Heart right ventricle (tissue), 16 donors: ENCODE measurements around the gene FHL5. TPM values are rescaled to one million over a fixed set of nuclear protein-coding genes. Genes with fewer than 3 reads are reported as not detected.
A peak's percentile ranks its signal among the peaks of the same experiment; 100 is the strongest.

Experiments used
- ATAC-seq, 8 donors: fragments of 200-7000 bp; cut with Tn5 transposase; one replicate each; pipeline ENCODE4 v1.9.1; 2020; ENCODE audit warnings: mild to moderate bottlenecking in 8 of 8, moderate library complexity in 8 of 8, moderate number of reproducible peaks in 1 of 8
- DNase-seq, 2 donors: peaks; one replicate each; pipeline ENCODE4 v3.0.0-alpha.2; 2020
- H3K27ac ChIP-seq, 10 donors: fragments of 200-600 bp; sonication (generic) in 2 of 10; one replicate each; pipeline versions ENCODE4 v1.5.0 to v1.8.0; 2020 to 2022; ENCODE audit warnings: mild to moderate bottlenecking in 3 of 10
- H3K27me3 ChIP-seq, 7 donors: fragments of 200-600 bp; one replicate each; pipeline ENCODE4 v1.8.0; 2021 to 2022; ENCODE audit warnings: mild to moderate bottlenecking in 2 of 7
- H3K36me3 ChIP-seq, 9 donors: fragments of 200-600 bp; sonication (generic) in 1 of 9; one replicate each; pipeline versions ENCODE4 v1.5.0 to v1.8.0; 2020 to 2022; ENCODE audit warnings: mild to moderate bottlenecking in 2 of 9
- H3K4me1 ChIP-seq, 9 donors: fragments of 200-600 bp; sonication (generic) in 1 of 9; one replicate each; pipeline versions ENCODE4 v1.5.0 to v1.8.0; 2020 to 2022; ENCODE audit warnings: mild to moderate bottlenecking in 4 of 9
- H3K4me3 ChIP-seq, 10 donors: fragments of 200-600 bp; sonication (generic) in 2 of 10; one replicate each; pipeline versions ENCODE4 v1.5.0 to v1.8.0; 2020 to 2022; ENCODE audit warnings: mild to moderate bottlenecking in 7 of 10, moderate library complexity in 2 of 10
- H3K9me3 ChIP-seq, 11 donors: fragments of 200-600 bp in 10 of 11; sonication (generic) in 2 of 11; one replicate each; pipeline versions ENCODE4 v1.5.0 to v1.8.0; 2013 to 2022; ENCODE audit warnings: mild to moderate bottlenecking in 2 of 11, control low read depth in 1 of 11, moderate library complexity in 1 of 11
- WGBS, 2 donors: extraction: QIAGEN DNeasy Blood & Tissue Kit; methylation state at CpG; one replicate each; pipeline ENCODE4 v1.1.7; 2013; ENCODE audit warnings: inconsistent platforms in 1 of 2; 5-methylcytosine and 5-hydroxymethylcytosine counted together
- intact Hi-C, 10 donors: fragments of 100-400 bp; cut with DNase I; formaldehyde crosslinking; loops; one replicate each; pipeline versions ENCODE4 v1.11.1 to v1.14.2; 2022
- polyA plus RNA-seq, 2 donors: library from polyadenylated mRNA; stranded (reverse); fragments of 200-250 nt; gene quantifications; one replicate each; pipeline ENCODE4 v1.2.3, GENCODE V29; 2013
- total RNA-seq, 10 donors: library from RNA; stranded (reverse); fragmentation: NEBNext Ultra II Directional in 3 of 10; extraction: Animal tissue kit (Norgen Biotek cat#: 25700) in 3 of 10; gene quantifications; one replicate each; pipeline versions ENCODE4 v1.2.1 to v1.2.4, GENCODE V29; 2021 to 2023
- TF ChIP-seq, protein P1 (sequence below), 9 donors: fragments of 200-600 bp; sonication (generic) in 2 of 9; IDR thresholded peaks; one replicate each; pipeline versions ENCODE4 v1.5.0 to v1.8.0; 2021 to 2022; ENCODE audit warnings: antibody characterized with exemption in 9 of 9, mild to moderate bottlenecking in 5 of 9, moderate library complexity in 1 of 9
- donor health status: Arrhythmogenic right ventricular cardiomyopathy.
- donor health status: ischemic (EF 13 %, LVEDD 7.1; RV severe dilation, severe dysfunction).
- donor health status: healthy with polysubstance abuse.
- donor health status: DM: no; HTN: yes; CAD: no.
- donor health status: DM: no; HTN: no; CAD: no.
- donor health status: ischemic (EF 25% LVEDD 6.9; RV normal size, moderate dysfunction).
- donor health status: ischemic (EF 25% LVEDD 5.7; RV mildly dilated, moderate dysfunction).
- donor health status: healthy.
- donor health status: DM: yes; HTN: yes; CAD: no.
- donor health status: Ischemic cardiomyopathy.
- donor health status: ischemic (EF 35%, LVEDD 5.7; RV mildly dilated, moderate dysfunction).
- donor health status: nonischemic (EF 11% LVEDD 7.7; RV severe dilation, severe dysfunction).
- donor health status: DM: yes; HTN: yes; CAD: no.
- donor health status: PGD.
- donor health status: ischemic (EF 29% LVEDD 5.4; RV normal size, mild dysfunction).
- donor health status: nonischemic (EF 23%, LVEDD 6.1; RV moderate dilation, normal function).

The FHL5 gene
- total and polyA plus RNA-seq, 12 donors, result 1.2 to 11.8 (median 3.4) TPM

DNA sequence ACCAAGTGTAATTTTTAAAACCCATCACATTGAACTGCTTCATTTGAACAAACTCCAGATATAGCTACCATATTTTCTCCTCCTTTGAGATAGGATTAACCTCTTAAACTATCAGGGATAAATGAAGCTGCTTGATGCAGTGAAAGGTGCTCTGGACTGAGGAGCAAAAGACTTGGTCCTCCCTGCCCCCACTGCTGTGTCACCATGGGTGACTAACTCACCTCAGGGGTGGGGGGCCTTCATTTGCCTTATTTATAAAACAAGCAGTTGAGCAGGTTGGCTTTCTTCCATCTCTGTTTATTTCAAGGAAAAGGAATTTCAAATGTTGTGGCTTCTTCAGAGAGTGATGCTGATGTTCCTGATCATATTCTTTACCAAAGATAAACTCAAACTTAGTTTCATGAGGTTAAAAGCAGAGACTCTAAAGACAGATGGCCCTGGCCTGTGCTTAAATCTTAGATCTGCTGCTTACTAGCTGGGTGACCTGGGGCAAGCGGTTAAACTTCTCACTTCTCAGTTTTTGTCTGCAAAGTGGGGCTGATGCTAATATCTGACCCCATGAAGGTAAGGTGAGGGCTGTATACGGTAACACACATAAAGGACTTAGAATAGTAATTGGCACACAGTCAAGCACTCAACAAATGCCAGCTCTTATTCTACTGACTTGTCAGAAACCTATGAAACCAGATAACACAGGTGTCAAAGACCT lies 50.5 kb downstream of the FHL5 start:
- Histone ChIP-seq H3K36me3 (no peaks in the 10 kb centered on the region), H3K4me3 (no peak overlapping the region), H3K27me3 (no peaks in the 10 kb centered on the region), H3K27ac (no peak overlapping the region), H3K4me1 (no peaks in the 10 kb centered on the region), H3K9me3 (no peaks in the 10 kb centered on the region)
- 67 to 68% methylated on average over 2 of the region's 2 CpGs for WGBS, 2 donors
- DNase-seq, result no peak
- TF ChIP-seq, protein P1, sequence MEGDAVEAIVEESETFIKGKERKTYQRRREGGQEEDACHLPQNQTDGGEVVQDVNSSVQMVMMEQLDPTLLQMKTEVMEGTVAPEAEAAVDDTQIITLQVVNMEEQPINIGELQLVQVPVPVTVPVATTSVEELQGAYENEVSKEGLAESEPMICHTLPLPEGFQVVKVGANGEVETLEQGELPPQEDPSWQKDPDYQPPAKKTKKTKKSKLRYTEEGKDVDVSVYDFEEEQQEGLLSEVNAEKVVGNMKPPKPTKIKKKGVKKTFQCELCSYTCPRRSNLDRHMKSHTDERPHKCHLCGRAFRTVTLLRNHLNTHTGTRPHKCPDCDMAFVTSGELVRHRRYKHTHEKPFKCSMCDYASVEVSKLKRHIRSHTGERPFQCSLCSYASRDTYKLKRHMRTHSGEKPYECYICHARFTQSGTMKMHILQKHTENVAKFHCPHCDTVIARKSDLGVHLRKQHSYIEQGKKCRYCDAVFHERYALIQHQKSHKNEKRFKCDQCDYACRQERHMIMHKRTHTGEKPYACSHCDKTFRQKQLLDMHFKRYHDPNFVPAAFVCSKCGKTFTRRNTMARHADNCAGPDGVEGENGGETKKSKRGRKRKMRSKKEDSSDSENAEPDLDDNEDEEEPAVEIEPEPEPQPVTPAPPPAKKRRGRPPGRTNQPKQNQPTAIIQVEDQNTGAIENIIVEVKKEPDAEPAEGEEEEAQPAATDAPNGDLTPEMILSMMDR (IDR thresholded peaks at IDR 0.05), result no peak
- intact Hi-C loops, result no loop called here
- ATAC-seq, result no peak

DNA sequence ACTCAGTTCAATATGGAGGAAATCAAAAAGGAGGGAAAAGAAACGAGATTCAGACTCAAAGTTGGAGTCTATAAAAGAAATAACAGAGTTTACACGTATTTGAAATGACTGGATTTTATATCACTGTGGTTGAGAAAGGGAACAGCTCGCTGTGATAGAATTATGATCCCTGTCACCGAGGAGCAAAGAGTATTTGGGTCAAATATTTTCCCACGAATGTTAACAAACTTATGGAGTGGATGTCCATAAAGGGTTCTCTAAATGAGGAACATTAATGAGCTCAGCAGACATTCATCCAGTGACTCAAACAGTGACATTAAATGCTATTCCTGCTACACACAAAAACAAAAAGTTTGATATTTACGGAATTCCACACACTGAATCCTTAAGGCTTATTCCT lies 57.9 kb downstream of the FHL5 start:
- ATAC-seq (peak in 6 of 8 donors; percentile 14 to 51 (median 38)), DNase-seq (no peak)
- intact Hi-C loops, result loop anchor here in 5 of 10 donors (5.0 to 10.0 kb wide), 4 partner anchors 56 to 441 kb away; partner anchors contain the start of genes FHL5 (in 2 of the 5) and NDUFAF4 (in 2 of the 5)
- TF ChIP-seq, protein P1 (IDR thresholded peaks at IDR 0.05), result no peak
- H3K27ac ChIP-seq, result peak overlapping the region in 4 of 10 donors; percentile 11 to 41 (median 27)
- H3K36me3 ChIP-seq, result no peaks in the 10 kb centered on the region
- no peak overlapping the region for H3K4me3 ChIP-seq
- WGBS, 2 donors, result 68 to 71% methylated on average over 6 of the region's 6 CpGs
- peaks cover 0 to 12% (median 0%) of the 10 kb centered on the region in 7 donors for H3K27me3 ChIP-seq
- H3K9me3 ChIP-seq, result no peaks in the 10 kb centered on the region
- H3K4me1 ChIP-seq, result no peaks in the 10 kb centered on the region

DNA sequence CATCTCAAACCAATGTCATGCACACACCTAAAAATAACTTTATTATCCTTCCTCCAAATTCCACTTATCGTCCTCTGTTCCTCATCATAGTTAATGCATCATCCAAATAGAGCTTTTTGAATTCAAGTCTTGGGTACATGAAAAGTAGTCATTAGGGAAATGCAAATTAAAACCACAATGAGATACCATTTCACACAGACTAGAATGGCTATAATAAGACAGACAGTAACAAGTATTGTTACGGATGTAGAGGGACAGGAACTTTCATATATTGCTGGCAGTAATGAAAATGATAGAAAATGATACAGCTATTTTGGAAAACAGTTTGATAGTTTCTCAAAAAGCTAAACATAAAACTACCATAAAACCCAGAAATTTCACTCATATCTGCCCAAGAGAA lies 59.1 kb downstream of the FHL5 start:
- H3K27me3 ChIP-seq, result peaks cover 0 to 12% (median 0%) of the 10 kb centered on the region in 7 donors
- H3K4me1 ChIP-seq, result peaks cover 0 to 5% (median 0%) of the 10 kb centered on the region in 9 donors
- TF ChIP-seq, protein P1 (IDR thresholded peaks at IDR 0.05), result no peak
- DNase-seq (no peak), ATAC-seq (no peak)
- H3K36me3 ChIP-seq, result no peaks in the 10 kb centered on the region
- 27 to 62% methylated on average over 2 of the region's 2 CpGs for WGBS, 2 donors
- H3K4me3 ChIP-seq, result no peak overlapping the region
- peak overlapping the region in 1 of 10 donors; percentile 16 for H3K27ac ChIP-seq
- no peaks in the 10 kb centered on the region for H3K9me3 ChIP-seq
- intact Hi-C loops, result loop anchor here in 5 of 10 donors (5.0 to 10.0 kb wide), 4 partner anchors 57 to 440 kb away; partner anchors contain the start of genes FHL5 (in 2 of the 5) and NDUFAF4 (in 2 of the 5)

DNA sequence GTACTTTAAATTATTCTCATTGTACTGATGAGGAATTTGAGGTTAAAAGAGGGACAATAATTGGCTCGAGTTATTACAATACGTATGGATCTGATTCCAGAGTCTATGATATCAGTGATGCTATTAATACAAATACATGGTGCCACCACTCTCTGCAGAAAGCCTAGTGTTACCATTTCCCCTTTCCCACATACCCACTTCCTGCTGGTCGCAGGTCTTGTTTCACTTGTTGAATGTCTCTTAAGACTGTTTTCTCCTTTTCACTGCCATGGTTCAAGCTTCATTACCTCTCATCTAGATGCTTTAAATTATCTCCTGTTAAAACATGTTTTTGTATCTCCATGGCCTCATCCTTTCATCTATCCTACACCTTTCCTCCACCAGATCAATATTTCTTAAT lies 62.0 kb downstream of the FHL5 start:
- Histone ChIP-seq H3K27me3 (peaks cover 0 to 12% (median 0%) of the 10 kb centered on the region in 7 donors), H3K9me3 (no peaks in the 10 kb centered on the region), H3K4me3 (no peak overlapping the region), H3K36me3 (no peaks in the 10 kb centered on the region), H3K27ac (no peak overlapping the region), H3K4me1 (peaks cover 0 to 6% (median 0%) of the 10 kb centered on the region in 9 donors)
- TF ChIP-seq, protein P1 (IDR thresholded peaks at IDR 0.05), result no peak
- ATAC-seq (no peak), DNase-seq (no peak)
- intact Hi-C loops, result loop anchor here in 9 of 10 donors (5.0 to 10.0 kb wide), 7 partner anchors 60 to 437 kb away; partner anchors contain the start of genes NDUFAF4 (in 6 of the 9) and FHL5 (in 2 of the 9)
- 51 to 62% methylated on average over 3 of the region's 3 CpGs for WGBS, 2 donors
